Measurements from ENCODE around the gene NETO2. TPM values are rescaled to one million over a fixed set of nuclear protein-coding genes. Genes with fewer than 3 reads are reported as not detected.
"Not testable (repeated sequence)": the region's sequence is repeated elsewhere in the genome, so short reads cannot be mapped to it uniquely, and the experiment has no call there.

Gene NETO2
- total RNA-seq, 2 donors from 2014 or later, result 17.9 to 67.0 TPM

DNA sequence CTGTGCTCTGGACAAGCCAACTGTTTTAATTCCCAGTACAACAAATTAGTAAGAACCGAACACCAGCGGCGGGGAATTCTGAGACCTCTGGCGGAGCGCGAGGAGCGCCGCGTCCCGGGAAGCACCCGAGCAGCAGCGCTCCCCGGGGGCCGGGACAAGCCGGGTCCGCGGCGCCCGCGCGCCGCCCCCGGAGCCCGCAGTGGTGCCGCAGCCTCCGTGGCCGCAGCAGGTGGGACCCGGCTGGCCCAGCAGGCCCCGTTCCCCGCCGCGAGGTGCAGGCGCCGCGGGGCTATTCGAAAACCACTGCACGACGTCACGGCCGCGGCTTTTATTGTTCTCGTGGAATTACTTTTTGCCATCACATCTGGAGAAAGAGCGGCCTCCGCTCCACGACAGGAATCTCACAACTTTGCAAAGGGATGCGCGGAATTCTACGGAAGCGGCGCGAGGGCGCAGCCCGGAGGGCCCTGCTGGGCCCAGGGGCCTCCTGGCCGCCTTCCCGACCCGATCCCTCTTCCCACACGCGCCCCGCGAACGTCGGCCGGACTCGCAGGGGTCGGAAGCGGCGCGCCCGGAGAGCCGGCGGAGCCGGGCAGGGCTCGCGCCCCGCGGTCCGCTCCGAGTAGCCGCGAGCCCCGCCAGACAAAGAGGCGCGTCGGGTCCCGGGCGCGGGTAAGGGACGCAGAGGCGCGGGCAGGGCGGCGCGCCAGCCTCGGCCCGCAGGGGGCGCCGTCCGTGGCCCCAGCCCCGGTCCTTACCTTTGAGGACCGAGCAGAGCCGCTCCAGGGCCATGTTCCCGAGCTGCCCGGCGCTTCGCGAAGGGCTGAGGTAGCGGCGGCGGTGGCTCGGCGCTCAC is 696 bp downstream of the NETO2 start:
- Mint-ChIP-seq H3K9me3 (no peaks in the 10 kb centered on the region), H3K27ac (no peak overlapping the region), H3K4me1 (peaks cover 24% of the 10 kb centered on the region), H3K27me3 (no peaks in the 10 kb centered on the region), H3K36me3 (ENCODE audit: low read depth) (peaks cover 10% of the 10 kb centered on the region), H3K4me3 (peak overlapping the region; percentile 93)
- ATAC-seq (replicated peaks), result peak; percentile 80

GRCh38 chr16:47142486-47142820 is 1.3 kb downstream of the NETO2 start:
- Mint-ChIP-seq H3K4me1 (peaks cover 30% of the 10 kb centered on the region), H3K4me3 (peak overlapping the region; percentile 93), H3K9me3 (no peaks in the 10 kb centered on the region), H3K27ac (peak overlapping the region; percentile 77), H3K27me3 (no peaks in the 10 kb centered on the region), H3K36me3 (ENCODE audit: low read depth) (peaks cover 10% of the 10 kb centered on the region)
- no peak for ATAC-seq (replicated peaks)

GRCh38 chr16:47141773-47142485 is 1.8 kb downstream of the NETO2 start:
- Mint-ChIP-seq H3K27ac (peak overlapping the region; percentile 77), H3K4me1 (peaks cover 32% of the 10 kb centered on the region), H3K36me3 (ENCODE audit: low read depth) (peaks cover 10% of the 10 kb centered on the region), H3K27me3 (no peaks in the 10 kb centered on the region), H3K9me3 (no peaks in the 10 kb centered on the region), H3K4me3 (peak overlapping the region; percentile 93)
- ATAC-seq (replicated peaks), result peak; percentile 68

GRCh38 chr16:47140686-47141085 is 3.1 kb downstream of the NETO2 start:
- ATAC-seq (replicated peaks), result no peak
- Mint-ChIP-seq H3K4me1 (peaks cover 32% of the 10 kb centered on the region), H3K27ac (no peak overlapping the region), H3K9me3 (no peaks in the 10 kb centered on the region), H3K27me3 (no peaks in the 10 kb centered on the region), H3K36me3 (ENCODE audit: low read depth) (peaks cover 10% of the 10 kb centered on the region), H3K4me3 (peak overlapping the region; percentile 93)

DNA sequence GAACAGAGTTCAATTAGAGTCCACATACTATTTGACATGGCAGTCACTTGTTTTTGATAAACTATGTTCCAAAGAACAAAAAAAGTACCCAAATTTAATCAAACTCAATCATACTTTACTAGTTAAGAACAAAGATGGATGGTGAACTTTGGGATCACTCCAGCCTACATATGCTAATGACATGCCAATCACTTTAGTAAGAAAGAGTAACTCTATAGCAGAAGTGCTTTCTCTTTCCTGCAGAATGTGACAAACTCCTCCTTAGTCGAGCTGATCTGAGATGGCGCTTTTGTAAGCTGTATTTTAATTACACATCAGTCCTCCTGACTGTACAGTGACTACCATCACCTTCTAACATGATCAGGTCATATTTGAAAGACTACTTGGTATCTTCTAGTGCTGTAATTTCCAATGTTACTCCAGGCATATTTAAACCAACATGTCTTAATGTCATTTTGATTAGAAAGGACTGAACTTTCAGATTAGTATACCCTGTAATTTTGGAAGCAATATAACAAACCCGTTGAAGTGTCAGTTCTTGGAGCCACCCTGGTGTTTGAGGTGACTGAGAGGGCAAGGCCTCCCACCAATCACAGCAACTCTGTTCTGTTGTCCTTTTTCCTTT is 4.1 kb downstream of the NETO2 start:
- no peak for ATAC-seq (replicated peaks)
- peaks cover 36% of the 10 kb centered on the region for H3K4me1 Mint-ChIP-seq
- H3K4me3 Mint-ChIP-seq, result peak overlapping the region; percentile 60
- peaks cover 10% of the 10 kb centered on the region for H3K36me3 Mint-ChIP-seq (ENCODE audit: low read depth)
- H3K27ac Mint-ChIP-seq, result peak overlapping the region; percentile 63
- no peaks in the 10 kb centered on the region for H3K9me3 Mint-ChIP-seq
- H3K27me3 Mint-ChIP-seq, result no peaks in the 10 kb centered on the region

DNA sequence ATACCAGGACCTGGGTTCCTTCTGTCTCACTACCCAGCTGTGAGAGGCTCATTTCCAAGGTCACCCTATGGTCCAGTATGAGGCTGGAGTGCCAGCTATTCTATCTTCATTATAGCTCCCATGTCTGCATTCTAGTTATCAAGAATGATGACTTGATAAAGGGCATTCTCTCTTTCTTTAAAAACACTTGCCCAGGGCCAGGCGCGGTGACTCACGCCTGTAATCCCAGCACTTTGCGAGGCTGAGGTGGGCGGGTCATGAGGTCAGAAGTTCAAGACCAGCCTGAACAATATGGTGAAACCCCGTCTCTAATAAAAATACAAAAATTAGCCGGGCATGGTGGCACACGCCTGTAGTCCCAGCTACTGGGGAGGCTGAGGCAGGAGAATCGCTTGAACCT is 5.8 kb downstream of the NETO2 start:
- peak overlapping the region; percentile 60 for H3K4me3 Mint-ChIP-seq
- not testable (repeated sequence) for ATAC-seq (replicated peaks); H3K9me3 Mint-ChIP-seq; H3K36me3 Mint-ChIP-seq (ENCODE audit: low read depth); H3K27me3 Mint-ChIP-seq
- peak overlapping the region; percentile 63 for H3K27ac Mint-ChIP-seq
- H3K4me1 Mint-ChIP-seq, result peaks cover 43% of the 10 kb centered on the region

DNA sequence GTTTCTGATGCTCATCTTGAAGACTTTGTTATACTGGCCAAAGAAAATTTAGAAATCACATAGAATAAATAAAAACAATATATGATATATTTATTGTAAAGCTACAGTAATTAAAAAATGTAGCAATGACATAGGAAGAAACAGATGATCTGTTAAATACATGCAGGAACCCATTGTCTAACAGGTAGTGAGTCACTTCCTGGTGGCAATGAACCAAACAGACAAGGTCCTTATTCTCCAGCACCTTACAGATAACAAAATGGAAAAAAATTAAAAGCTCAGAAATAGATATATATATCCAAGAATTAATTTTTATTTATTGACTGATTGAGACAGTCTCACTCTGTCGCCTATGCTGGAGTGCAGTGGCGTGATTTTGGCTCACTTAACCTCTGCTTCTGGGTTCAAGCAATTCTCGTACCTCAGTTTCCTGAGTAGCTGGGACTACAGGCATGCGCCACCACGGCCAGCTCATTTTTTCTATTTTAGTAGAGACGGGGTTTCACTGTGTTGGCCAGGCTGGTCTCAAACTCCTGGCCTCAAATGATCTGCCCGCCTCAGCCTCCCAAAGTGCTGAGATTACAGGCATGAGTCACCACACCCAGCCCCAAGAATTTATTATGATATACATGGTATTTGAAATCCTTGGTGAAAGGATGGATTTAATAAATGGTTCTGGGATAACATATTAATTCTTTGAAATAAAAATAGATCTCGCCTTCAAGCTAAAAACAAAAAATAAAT is 7.5 kb downstream of the NETO2 start:
- Mint-ChIP-seq H3K4me3 (peak overlapping the region; percentile 56), H3K27ac (peak overlapping the region; percentile 67), H3K36me3 (ENCODE audit: low read depth) (no peaks in the 10 kb centered on the region), H3K9me3 (no peaks in the 10 kb centered on the region), H3K27me3 (no peaks in the 10 kb centered on the region), H3K4me1 (peaks cover 36% of the 10 kb centered on the region)
- ATAC-seq (replicated peaks), result peak; percentile 86

GRCh38 chr16:47134550-47134949 is 9.2 kb downstream of the NETO2 start:
- H3K4me3 Mint-ChIP-seq, result no peak overlapping the region
- peaks cover 46% of the 10 kb centered on the region for H3K4me1 Mint-ChIP-seq
- H3K9me3 Mint-ChIP-seq, result no peaks in the 10 kb centered on the region
- no peaks in the 10 kb centered on the region for H3K27me3 Mint-ChIP-seq
- ATAC-seq (replicated peaks), result no peak
- no peak overlapping the region for H3K27ac Mint-ChIP-seq
- H3K36me3 Mint-ChIP-seq (ENCODE audit: low read depth), result peaks cover 8% of the 10 kb centered on the region

- Mint-ChIP-seq H3K27me3 (no peaks in the 10 kb centered on the region), H3K9me3 (no peaks in the 10 kb centered on the region), H3K4me1 (peaks cover 26% of the 10 kb centered on the region), H3K4me3 (no peak overlapping the region), H3K27ac (no peak overlapping the region), H3K36me3 (ENCODE audit: low read depth) (peaks cover 26% of the 10 kb centered on the region)
- ATAC-seq (replicated peaks), result no peak
Observed at GRCh38 chr16:47132308-47132707, 11.4 kb downstream of the NETO2 start.

GRCh38 chr16:47129755-47130435 is 13.8 kb downstream of the NETO2 start:
- ATAC-seq (replicated peaks), result peak; percentile 67
- peak overlapping the region; percentile 51 for H3K27ac Mint-ChIP-seq
- peaks cover 22% of the 10 kb centered on the region for H3K4me1 Mint-ChIP-seq

GRCh38 chr16:47127541-47127940 is 16.2 kb downstream of the NETO2 start:
- H3K4me3 Mint-ChIP-seq, result no peak overlapping the region
- peaks cover 50% of the 10 kb centered on the region for H3K36me3 Mint-ChIP-seq (ENCODE audit: low read depth)
- no peak overlapping the region for H3K27ac Mint-ChIP-seq
- H3K27me3 Mint-ChIP-seq, result no peaks in the 10 kb centered on the region
- ATAC-seq (replicated peaks), result no peak
- peaks cover 13% of the 10 kb centered on the region for H3K4me1 Mint-ChIP-seq
- H3K9me3 Mint-ChIP-seq, result no peaks in the 10 kb centered on the region

More at GRCh38 chr16:47129755-47130435, 13.8 kb downstream of the NETO2 start:
- no peaks in the 10 kb centered on the region for H3K27me3 Mint-ChIP-seq
- peak overlapping the region; percentile 49 for H3K4me3 Mint-ChIP-seq
- peaks cover 42% of the 10 kb centered on the region for H3K36me3 Mint-ChIP-seq (ENCODE audit: low read depth)
- H3K9me3 Mint-ChIP-seq, result no peaks in the 10 kb centered on the region

DNA sequence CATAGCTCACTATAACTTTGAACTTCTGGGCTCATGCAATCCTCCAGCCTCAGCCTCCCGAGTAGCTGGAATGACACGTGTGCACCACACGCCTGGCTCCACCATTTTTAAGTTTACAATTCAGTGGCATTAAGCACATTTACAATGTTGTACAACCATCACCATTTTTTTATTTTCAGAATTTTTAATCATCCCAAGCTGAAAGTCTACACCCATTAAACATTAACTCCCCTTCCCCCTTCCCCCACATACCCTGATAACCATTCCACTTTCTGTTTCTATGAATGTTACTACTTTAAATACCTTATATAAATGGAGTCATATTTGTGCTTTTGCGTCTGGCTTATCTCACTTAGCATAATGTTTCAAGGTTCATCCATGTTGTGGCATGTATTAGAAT is 18.0 kb downstream of the NETO2 start:
- Mint-ChIP-seq H3K4me3 (no peak overlapping the region), H3K9me3 (no peaks in the 10 kb centered on the region), H3K36me3 (ENCODE audit: low read depth) (peaks cover 65% of the 10 kb centered on the region), H3K27me3 (no peaks in the 10 kb centered on the region), H3K4me1 (peaks cover 10% of the 10 kb centered on the region), H3K27ac (no peak overlapping the region)
- no peak for ATAC-seq (replicated peaks)

DNA sequence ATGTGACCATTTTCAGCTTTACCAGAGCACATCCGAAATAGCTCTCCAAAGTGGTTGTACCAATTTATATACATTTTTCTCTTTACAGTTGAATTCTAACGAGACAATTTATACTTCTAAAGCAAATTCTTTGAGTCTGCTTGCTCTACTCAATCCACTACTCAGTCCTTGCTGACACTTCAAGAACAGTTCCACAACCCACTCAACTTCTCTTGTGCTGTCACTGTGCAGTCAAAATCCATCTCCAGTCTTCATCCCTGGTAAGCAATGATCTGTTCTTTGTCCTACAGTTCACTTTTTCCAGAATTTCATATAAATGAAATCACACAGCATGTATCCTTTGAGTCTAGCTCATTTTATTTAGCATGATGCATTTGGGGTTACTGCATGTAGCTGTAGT is 30.6 kb downstream of the NETO2 start:
- peaks cover 4% of the 10 kb centered on the region for H3K4me1 Mint-ChIP-seq
- no peak overlapping the region for H3K27ac Mint-ChIP-seq
- no peaks in the 10 kb centered on the region for H3K27me3 Mint-ChIP-seq
- H3K4me3 Mint-ChIP-seq, result no peak overlapping the region
- H3K9me3 Mint-ChIP-seq, result no peaks in the 10 kb centered on the region
- ATAC-seq (replicated peaks), result peak; percentile 42
- peaks cover 38% of the 10 kb centered on the region for H3K36me3 Mint-ChIP-seq (ENCODE audit: low read depth)

- no peak for ATAC-seq (replicated peaks)
- H3K4me3 Mint-ChIP-seq, result no peak overlapping the region
- H3K9me3 Mint-ChIP-seq, result no peaks in the 10 kb centered on the region
- peaks cover 4% of the 10 kb centered on the region for H3K4me1 Mint-ChIP-seq
- no peaks in the 10 kb centered on the region for H3K27me3 Mint-ChIP-seq
- H3K36me3 Mint-ChIP-seq (ENCODE audit: low read depth), result peaks cover 38% of the 10 kb centered on the region
- no peak overlapping the region for H3K27ac Mint-ChIP-seq
Observed at GRCh38 chr16:47110939-47111338, 32.8 kb downstream of the NETO2 start.

Data from activated T-helper 17 cell treated with anti-CD3 and anti-CD28 coated beads, Interleukin-2, amount 50 U/mL, for 72 hours (primary cell).